MM.1S (cell line): ENCODE measurements around the gene PCGF3.
"Not testable (repeated sequence)": the region's sequence is repeated elsewhere in the genome, so short reads cannot be mapped to it uniquely, and the experiment has no call there.

ENCODE experiments used
- DNase-seq: peaks from one replicate; pipeline ENCODE4 v3.0.0-alpha.2; 2015
- H2AFZ ChIP-seq: fragments of 300-600 bp; sonication (generic); 2 replicates; pipeline ENCODE4 v1.6.0; 2016; ENCODE audit warnings: antibody characterized with exemption, low read length
- H3F3A ChIP-seq: fragments of 300-600 bp; sonication (generic); 2 replicates; pipeline ENCODE4 v1.6.1; 2016; ENCODE audit warnings: mild to moderate bottlenecking, antibody characterized with exemption, low read length, moderate library complexity, mixed read lengths; ENCODE audit not compliant: insufficient read depth
- H3K27ac ChIP-seq: fragments of 300-600 bp; sonication (generic); 2 replicates; pipeline ENCODE4 v1.5.1; 2016; ENCODE audit warnings: mild to moderate bottlenecking, low read length
- H3K27me3 ChIP-seq: fragments of 300-600 bp; sonication (generic); replicated peaks from 2 replicates; pipeline ENCODE4 v1.6.0; 2016; ENCODE audit warnings: low read length; ENCODE audit not compliant: insufficient read depth
- H3K36me3 ChIP-seq: fragments of 300-600 bp; sonication (generic); replicated peaks from 2 replicates; pipeline ENCODE4 v1.6.1; 2016; ENCODE audit warnings: mild to moderate bottlenecking, low read length, mixed read lengths; ENCODE audit not compliant: insufficient read depth
- H3K4me1 ChIP-seq: fragments of 300-600 bp; sonication (generic); 2 replicates; pipeline ENCODE4 v1.6.1; 2016; ENCODE audit warnings: low read length, mixed read lengths
- H3K4me2 ChIP-seq: fragments of 300-600 bp; sonication (generic); 2 replicates; pipeline ENCODE4 v1.6.0; 2016; ENCODE audit warnings: low read depth, low read length
- H3K4me3 ChIP-seq: fragments of 300-600 bp; sonication (generic); 2 replicates; pipeline ENCODE4 v1.5.1; 2016; ENCODE audit warnings: low read length, mixed read lengths
- H3K79me2 ChIP-seq: fragments of 300-600 bp; sonication (generic); 2 replicates; pipeline ENCODE4 v1.6.1; 2016; ENCODE audit warnings: mixed run types, low read length, mixed read lengths
- H3K9ac ChIP-seq: fragments of 300-600 bp; sonication (generic); 2 replicates; pipeline ENCODE4 v1.6.1; 2016; ENCODE audit warnings: low read length, mixed read lengths
- H3K9me2 ChIP-seq: fragments of 300-600 bp; sonication (generic); replicated peaks from 2 replicates; pipeline ENCODE4 v1.6.1; 2016; ENCODE audit warnings: mild to moderate bottlenecking, low read length, mixed read lengths; ENCODE audit not compliant: insufficient read depth
- H3K9me3 ChIP-seq: fragments of 300-600 bp; sonication (generic); replicated peaks from 2 replicates; pipeline ENCODE4 v1.6.1; 2016; ENCODE audit warnings: mild to moderate bottlenecking, low read length, mixed read lengths; ENCODE audit not compliant: insufficient read depth
- H4K20me1 ChIP-seq: fragments of 300-600 bp; sonication (generic); 2 replicates; pipeline ENCODE4 v1.6.1; 2016; ENCODE audit warnings: mild to moderate bottlenecking, low read length, moderate library complexity, mixed read lengths; ENCODE audit not compliant: insufficient read depth
- CTCF ChIP-seq: fragments of 300-600 bp; sonication (generic); IDR thresholded peaks from 2 replicates; pipeline ENCODE4 v1.5.1; 2016; ENCODE audit warnings: antibody characterized with exemption, low read length, mixed read lengths
- EZH2 ChIP-seq: fragments of 300-600 bp; sonication (generic); optimal IDR thresholded peaks from 2 replicates; pipeline ENCODE3; 2017; ENCODE audit warnings: low read depth, mild to moderate bottlenecking, antibody characterized with exemption, low read length, mixed read lengths
- EZH2phosphoT487 ChIP-seq: fragments of 300-600 bp; sonication (generic); IDR thresholded peaks from 2 replicates; pipeline ENCODE4 v1.6.1; 2018; ENCODE audit warnings: antibody characterized with exemption, low read length

Gene PCGF3

GRCh38 chr4:703336-704197, 2.1 kb upstream of the PCGF3 start:
- TF ChIP-seq CTCF = no peak
- TF ChIP-seq EZH2phosphoT487 = no peak
- TF ChIP-seq EZH2 = no peak
- no peaks in the 10 kb centered on the region for H3F3A ChIP-seq

GRCh38 chr4:704198-704891, 1.3 kb upstream of the PCGF3 start:
- H3K9me2 ChIP-seq = no peaks in the 10 kb centered on the region
- TF ChIP-seq EZH2 = no peak
- TF ChIP-seq EZH2phosphoT487 = no peak
- no peak for TF ChIP-seq CTCF
- DNase-seq = no peak
- H3K9ac ChIP-seq = no peak overlapping the region
- H3F3A ChIP-seq = no peaks in the 10 kb centered on the region
- H3K36me3 ChIP-seq = no peaks in the 10 kb centered on the region
- no peak overlapping the region for H3K4me3 ChIP-seq
- no peaks in the 10 kb centered on the region for H3K4me1 ChIP-seq
- no peaks in the 10 kb centered on the region for H3K9me3 ChIP-seq
- no peaks in the 10 kb centered on the region for H4K20me1 ChIP-seq
- H2AFZ ChIP-seq = no peak overlapping the region
- H3K27me3 ChIP-seq = no peaks in the 10 kb centered on the region
- no peak overlapping the region for H3K27ac ChIP-seq
- no peaks in the 10 kb centered on the region for H3K79me2 ChIP-seq
- H3K4me2 ChIP-seq = no peak overlapping the region

More at GRCh38 chr4:703336-704197, 2.1 kb upstream of the PCGF3 start:
- Histone ChIP-seq H3K4me1 (no peaks in the 10 kb centered on the region), H3K4me2 (no peak overlapping the region), H3K9ac (no peak overlapping the region), H3K79me2 (no peaks in the 10 kb centered on the region), H4K20me1 (no peaks in the 10 kb centered on the region), H3K27me3 (no peaks in the 10 kb centered on the region), H2AFZ (no peak overlapping the region), H3K36me3 (no peaks in the 10 kb centered on the region), H3K4me3 (no peak overlapping the region), H3K9me3 (no peaks in the 10 kb centered on the region), H3K27ac (no peak overlapping the region), H3K9me2 (no peaks in the 10 kb centered on the region)
- no peak for DNase-seq

DNA sequence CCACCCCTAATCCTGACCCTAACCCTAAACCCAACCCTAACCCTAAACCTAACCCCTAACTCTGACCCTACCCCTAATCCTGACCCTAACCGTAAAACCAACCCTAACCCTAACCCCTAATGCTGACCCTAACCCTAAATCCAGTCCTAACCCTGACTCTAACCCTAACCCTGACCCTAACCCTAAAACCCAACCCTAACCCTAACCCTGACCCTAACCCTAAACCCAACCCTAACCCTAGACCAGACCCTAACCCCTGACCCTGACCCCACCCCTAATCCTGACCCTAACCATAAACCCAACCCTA, 708 bp upstream of the PCGF3 start:
- Histone ChIP-seq H3F3A (no peaks in the 10 kb centered on the region), H3K9me3 (no peaks in the 10 kb centered on the region), H3K4me2 (no peak overlapping the region), H3K27ac (no peak overlapping the region), H3K4me3 (no peak overlapping the region), H3K9ac (no peak overlapping the region), H3K27me3 (no peaks in the 10 kb centered on the region), H2AFZ (no peak overlapping the region), H3K79me2 (no peaks in the 10 kb centered on the region), H3K36me3 (no peaks in the 10 kb centered on the region), H3K4me1 (no peaks in the 10 kb centered on the region), H4K20me1 (no peaks in the 10 kb centered on the region), H3K9me2 (no peaks in the 10 kb centered on the region)
- TF ChIP-seq CTCF = no peak
- no peak for TF ChIP-seq EZH2
- no peak for TF ChIP-seq EZH2phosphoT487
- no peak for DNase-seq

GRCh38 chr4:706083-706633, 526 bp downstream of the PCGF3 start:
- H4K20me1 ChIP-seq, H3K9me3 ChIP-seq, H3K36me3 ChIP-seq, H3F3A ChIP-seq, H3K27ac ChIP-seq, DNase-seq, H3K9me2 ChIP-seq, H3K27me3 ChIP-seq, H3K79me2 ChIP-seq, H2AFZ ChIP-seq, H3K4me1 ChIP-seq: not testable (repeated sequence)
- peak overlapping the region; percentile 59 for H3K4me3 ChIP-seq
- H3K9ac ChIP-seq = peak overlapping the region; percentile 70; the same call in 1 of the 2 replicates
- H3K4me2 ChIP-seq = peak overlapping the region; percentile 49; the same call in 1 of the 2 replicates
